Esophagus squamous epithelium (tissue), 5 donors: ENCODE results near the gene GPR176. TPM values are rescaled to one million over a fixed set of nuclear protein-coding genes. Genes with fewer than 3 reads are reported as not detected.
A peak's percentile ranks its signal among the peaks of the same experiment; 100 is the strongest.

Source experiments
- DNase-seq: peaks from one replicate; lab custom pipeline; 2025; lab: John Stamatoyannopoulos, UW
- H3K27ac ChIP-seq, 4 donors: fragments of 200-600 bp; sonication (generic); one replicate each; pipeline ENCODE4 v1.5.1; 2016 to 2019; ENCODE audit warnings: mild to moderate bottlenecking in 1 of 4
- H3K27me3 ChIP-seq, 4 donors: fragments of 200-600 bp; sonication (generic); 1 replicate in 3 of 4; 2 replicates in 1 of 4; pipeline versions ENCODE4 v1.5.1 to v1.6.0; 2017 to 2021; ENCODE audit warnings: antibody characterized with exemption in 1 of 4
- H3K36me3 ChIP-seq, 3 donors: fragments of 200-600 bp; sonication (generic); one replicate each; pipeline ENCODE4 v1.5.1; 2016 to 2019
- H3K4me1 ChIP-seq, 3 donors: fragments of 200-600 bp; sonication (generic); one replicate each; pipeline ENCODE4 v1.5.1; 2017 to 2019
- H3K4me3 ChIP-seq, 4 donors: fragments of 200-600 bp; sonication (generic); 1 replicate in 3 of 4; 2 replicates in 1 of 4; pipeline ENCODE4 v1.5.1; 2016 to 2019; ENCODE audit warnings: mild to moderate bottlenecking in 2 of 4, moderate library complexity in 1 of 4
- H3K9me3 ChIP-seq, 3 donors: fragments of 200-600 bp; sonication (generic); one replicate each; pipeline ENCODE4 v1.5.1; 2016 to 2019
- CTCF ChIP-seq, 6 experiments: fragments of 450-650 bp in 4 of 6; fragments of 200-600 bp in 2 of 6; sonication (generic) in 2 of 6; IDR thresholded peaks; one replicate each; pipeline ENCODE4 v1.5.1; 2016 to 2019; ENCODE audit warnings: antibody characterized with exemption in 6 of 6, mild to moderate bottlenecking in 4 of 6, moderate library complexity in 4 of 6
- POLR2A ChIP-seq, 4 donors: fragments of 450-650 bp; IDR thresholded peaks; one replicate each; pipeline ENCODE4 v1.6.1; 2017; ENCODE audit warnings: antibody characterized with exemption in 4 of 4, mild to moderate bottlenecking in 4 of 4, moderate library complexity in 3 of 4
- WGBS, 2 donors: methylation state at CpG; one replicate each; pipeline ENCODE4 v1.1.5; 2018; 5-methylcytosine and 5-hydroxymethylcytosine counted together
- intact Hi-C: fragments of 100-400 bp; cut with DNase I; formaldehyde crosslinking; loops from one replicate; pipeline ENCODE4 v1.15.0; 2022
- total RNA-seq, 4 donors: library from RNA; depleted of rRNA; stranded (reverse); fragments of >200 nt; gene quantifications; one replicate each; pipeline ENCODE4 v1.1.0, GENCODE V29; 2016
- donor health status: DM: yes; HTN: yes; CAD: no.

The GPR176 gene
- total RNA-seq, 4 donors from 2014 or later, result 1.1 to 5.0 (median 4.0) TPM; not detected in 1

GRCh38 chr15:39878406-39878785, 41.7 kb downstream of the GPR176 start:
- TF ChIP-seq CTCF (IDR thresholded peaks at IDR 0.05), result no peak
- TF ChIP-seq POLR2A (IDR thresholded peaks at IDR 0.05), result no peak
- intact Hi-C loops, result loop anchor here (10.0 kb wide), 1 partner anchor 74 kb away; no protein-coding TSS in a partner anchor

GRCh38 chr15:39874890-39875549, 45.0 kb downstream of the GPR176 start:
- TF ChIP-seq CTCF (IDR thresholded peaks at IDR 0.05) (peak; percentile 11 to 67 (median 46)), POLR2A (IDR thresholded peaks at IDR 0.05) (no peak)
- Histone ChIP-seq H3K27ac (no peak overlapping the region), H3K27me3 (no peaks in the 10 kb centered on the region), H3K9me3 (no peaks in the 10 kb centered on the region), H3K36me3 (no peaks in the 10 kb centered on the region), H3K4me1 (peaks cover 0 to 2% (median under 1%) of the 10 kb centered on the region in 3 donors), H3K4me3 (no peak overlapping the region)
- DNase-seq, result no peak
- WGBS, 2 donors, result 40 to 58% methylated on average over 9 of the region's 9 CpGs
- intact Hi-C loops, result loop anchor here (10.0 kb wide), 1 partner anchor 70 kb away; no protein-coding TSS in a partner anchor

More at GRCh38 chr15:39878406-39878785, 41.7 kb downstream of the GPR176 start:
- no peaks in the 10 kb centered on the region for H3K27me3 ChIP-seq
- WGBS, 2 donors, result 79 to 94% methylated on average over 1 of the region's 1 CpG
- no peak for DNase-seq
- H3K4me3 ChIP-seq, result no peak overlapping the region
- no peaks in the 10 kb centered on the region for H3K36me3 ChIP-seq
- H3K4me1 ChIP-seq, result no peaks in the 10 kb centered on the region
- H3K9me3 ChIP-seq, result no peaks in the 10 kb centered on the region
- H3K27ac ChIP-seq, result no peak overlapping the region

- Histone ChIP-seq H3K9me3 (no peaks in the 10 kb centered on the region), H3K4me1 (peaks cover 0 to 12% (median 3%) of the 10 kb centered on the region in 3 donors), H3K27me3 (no peaks in the 10 kb centered on the region), H3K36me3 (no peaks in the 10 kb centered on the region), H3K4me3 (no peak overlapping the region), H3K27ac (no peak overlapping the region)
- DNase-seq, result no peak
- intact Hi-C loops, result loop anchor here (10.0 kb wide), 1 partner anchor 69 kb away; no protein-coding TSS in a partner anchor
- TF ChIP-seq CTCF (IDR thresholded peaks at IDR 0.05) (no peak), POLR2A (IDR thresholded peaks at IDR 0.05) (no peak)
- 79 to 89% methylated on average over 2 of the region's 2 CpGs for WGBS, 2 donors
Measured at GRCh38 chr15:39873978-39874377, 46.1 kb downstream of the GPR176 start.

- TF ChIP-seq POLR2A (IDR thresholded peaks at IDR 0.05), result no peak
- TF ChIP-seq CTCF (IDR thresholded peaks at IDR 0.05), result no peak
- Histone ChIP-seq H3K4me1 (peaks cover 0 to 13% (median 3%) of the 10 kb centered on the region in 3 donors), H3K27ac (no peak overlapping the region), H3K27me3 (no peaks in the 10 kb centered on the region), H3K9me3 (no peaks in the 10 kb centered on the region), H3K4me3 (no peak overlapping the region), H3K36me3 (no peaks in the 10 kb centered on the region)
- intact Hi-C loops, result loop anchor here (10.0 kb wide), 1 partner anchor 66 kb away; no protein-coding TSS in a partner anchor
- 79 to 94% methylated on average over 2 of the region's 2 CpGs for WGBS, 2 donors
- no peak for DNase-seq
Measured at GRCh38 chr15:39870537-39870936, 49.5 kb downstream of the GPR176 start.

GRCh38 chr15:39869858-39870515, 50.1 kb downstream of the GPR176 start:
- Histone ChIP-seq H3K9me3 (no peaks in the 10 kb centered on the region), H3K4me1 (peaks cover 0 to 13% (median 3%) of the 10 kb centered on the region in 3 donors), H3K36me3 (no peaks in the 10 kb centered on the region), H3K27ac (no peak overlapping the region), H3K4me3 (no peak overlapping the region), H3K27me3 (no peaks in the 10 kb centered on the region)
- no peak for TF ChIP-seq POLR2A (IDR thresholded peaks at IDR 0.05)
- no peak for TF ChIP-seq CTCF (IDR thresholded peaks at IDR 0.05)
- 56 to 60% methylated on average over 4 of the region's 4 CpGs for WGBS, 2 donors
- DNase-seq, result no peak
- intact Hi-C loops, result loop anchor here (10.0 kb wide), 1 partner anchor 65 kb away; no protein-coding TSS in a partner anchor
